Measurements from ENCODE around the gene SDE2. TPM values are rescaled to one million over a fixed set of nuclear protein-coding genes. Genes with fewer than 3 reads are reported as not detected.

SDE2 gene
- total and polyA plus RNA-seq, 12 donors: 3.1 to 20.3 (median 13.1) TPM

- intact Hi-C loops (cut with DNase I): no loop called here
- ATAC-seq: no peak
- no peak overlapping the region for H3K27ac ChIP-seq
- no peak for DNase-seq
- no peaks in the 10 kb centered on the region for H3K4me1 ChIP-seq
- no peaks in the 10 kb centered on the region for H3K36me3 ChIP-seq
- no peaks in the 10 kb centered on the region for H3K9me3 ChIP-seq
- no peaks in the 10 kb centered on the region for H3K27me3 ChIP-seq
- H3K4me3 ChIP-seq: no peak overlapping the region
- WGBS, 2 donors: 44 to 49% methylated on average over 2 of the region's 2 CpGs
- TF ChIP-seq CTCF (IDR thresholded peaks at IDR 0.05): no peak
Measured at GRCh38 chr1:226021801-226022200, 22.7 kb upstream of the SDE2 start.

GRCh38 chr1:226021401-226021800, 22.3 kb upstream of the SDE2 start:
- Histone ChIP-seq H3K4me1 (no peaks in the 10 kb centered on the region), H3K4me3 (no peak overlapping the region), H3K27ac (no peak overlapping the region), H3K9me3 (no peaks in the 10 kb centered on the region), H3K27me3 (no peaks in the 10 kb centered on the region), H3K36me3 (no peaks in the 10 kb centered on the region)
- no peak for TF ChIP-seq CTCF (IDR thresholded peaks at IDR 0.05)
- intact Hi-C loops (cut with DNase I): no loop called here
- ATAC-seq: no peak
- DNase-seq: no peak
- WGBS, 2 donors: 65 to 68% methylated on average over 3 of the region's 3 CpGs

GRCh38 chr1:226019572-226019971, 20.4 kb upstream of the SDE2 start:
- Histone ChIP-seq H3K36me3 (no peaks in the 10 kb centered on the region), H3K27ac (no peak overlapping the region), H3K4me1 (peaks cover 0 to 4% (median 0%) of the 10 kb centered on the region in 9 donors), H3K4me3 (no peak overlapping the region), H3K27me3 (no peaks in the 10 kb centered on the region), H3K9me3 (no peaks in the 10 kb centered on the region)
- intact Hi-C loops (cut with DNase I): no loop called here
- ATAC-seq (no peak), DNase-seq (no peak)
- TF ChIP-seq CTCF (IDR thresholded peaks at IDR 0.05): no peak
- 100% methylated on average over 1 of the region's 1 CpG for WGBS, 2 donors

- TF ChIP-seq CTCF (IDR thresholded peaks at IDR 0.05): no peak
- no peaks in the 10 kb centered on the region for H3K36me3 ChIP-seq
- intact Hi-C loops (cut with DNase I): no loop called here
- H3K4me1 ChIP-seq: peaks cover 0 to 7% (median 0%) of the 10 kb centered on the region in 9 donors
- H3K4me3 ChIP-seq: no peak overlapping the region
- 56% methylated on average over 6 of the region's 6 CpGs for WGBS, 2 donors
- no peak for DNase-seq
- ATAC-seq: no peak
- no peaks in the 10 kb centered on the region for H3K9me3 ChIP-seq
- H3K27me3 ChIP-seq: no peaks in the 10 kb centered on the region
- no peak overlapping the region for H3K27ac ChIP-seq
Measured at GRCh38 chr1:226017070-226017469, 17.9 kb upstream of the SDE2 start.
